IPS-18a (cell line): ENCODE results near the gene TSPAN18.

ENCODE experiments used
- H3K27ac ChIP-seq: one replicate; pipeline ENCODE4 v1.5.1; 2013; ENCODE audit warnings: low read length
- H3K27me3 ChIP-seq: one replicate; pipeline ENCODE4 v1.6.1; 2013; ENCODE audit warnings: mild to moderate bottlenecking, low read length; ENCODE audit not compliant: control insufficient read depth, insufficient read depth
- H3K36me3 ChIP-seq: one replicate; pipeline ENCODE4 v1.6.1; 2013; ENCODE audit warnings: low read depth, low read length; ENCODE audit not compliant: control insufficient read depth
- H3K4me1 ChIP-seq: one replicate; pipeline ENCODE4 v1.6.1; 2013; ENCODE audit warnings: low read depth, low read length; ENCODE audit not compliant: control insufficient read depth
- H3K4me3 ChIP-seq: one replicate; pipeline ENCODE4 v1.5.1; 2013; ENCODE audit warnings: low read length
- H3K9ac ChIP-seq: one replicate; pipeline ENCODE4 v1.6.1; 2013; ENCODE audit warnings: mild to moderate bottlenecking, low read length, moderate library complexity
- H3K9me3 ChIP-seq: one replicate; pipeline ENCODE4 v1.6.1; 2013; ENCODE audit warnings: low read depth, low read length; ENCODE audit not compliant: control insufficient read depth

The TSPAN18 gene

GRCh38 chr11:44765026-44765595 is 38.3 kb downstream of the TSPAN18 start:
- peaks cover 9% of the 10 kb centered on the region for H3K27me3 ChIP-seq
- H3K9me3 ChIP-seq = no peaks in the 10 kb centered on the region
- no peaks in the 10 kb centered on the region for H3K36me3 ChIP-seq
- H3K4me3 ChIP-seq = no peak overlapping the region
- peaks cover 31% of the 10 kb centered on the region for H3K4me1 ChIP-seq
- H3K9ac ChIP-seq = no peak overlapping the region
- H3K27ac ChIP-seq = no peak overlapping the region

GRCh38 chr11:44765676-44766075 is 38.9 kb downstream of the TSPAN18 start:
- no peak overlapping the region for H3K4me3 ChIP-seq
- H3K27ac ChIP-seq = no peak overlapping the region
- H3K27me3 ChIP-seq = peaks cover 3% of the 10 kb centered on the region
- no peaks in the 10 kb centered on the region for H3K36me3 ChIP-seq
- H3K4me1 ChIP-seq = peaks cover 28% of the 10 kb centered on the region
- H3K9ac ChIP-seq = no peak overlapping the region
- H3K9me3 ChIP-seq = no peaks in the 10 kb centered on the region

- H3K9me3 ChIP-seq = no peaks in the 10 kb centered on the region
- no peak overlapping the region for H3K9ac ChIP-seq
- no peaks in the 10 kb centered on the region for H3K36me3 ChIP-seq
- H3K4me3 ChIP-seq = no peak overlapping the region
- no peak overlapping the region for H3K27ac ChIP-seq
- peaks cover 3% of the 10 kb centered on the region for H3K27me3 ChIP-seq
- H3K4me1 ChIP-seq = peaks cover 22% of the 10 kb centered on the region
Measured at GRCh38 chr11:44766112-44766971, 39.6 kb downstream of the TSPAN18 start.

GRCh38 chr11:44766972-44767278 is 40.2 kb downstream of the TSPAN18 start:
- Histone ChIP-seq H3K9me3 (no peaks in the 10 kb centered on the region), H3K4me3 (no peak overlapping the region), H3K36me3 (no peaks in the 10 kb centered on the region), H3K27ac (no peak overlapping the region), H3K27me3 (peaks cover 3% of the 10 kb centered on the region), H3K9ac (no peak overlapping the region), H3K4me1 (peaks cover 16% of the 10 kb centered on the region)

- H3K9me3 ChIP-seq = no peaks in the 10 kb centered on the region
- peaks cover 3% of the 10 kb centered on the region for H3K27me3 ChIP-seq
Measured at GRCh38 chr11:44767421-44767820, 40.7 kb downstream of the TSPAN18 start.

GRCh38 chr11:44770401-44770800 is 43.6 kb downstream of the TSPAN18 start:
- H3K4me3 ChIP-seq = no peak overlapping the region
- no peaks in the 10 kb centered on the region for H3K36me3 ChIP-seq
- no peaks in the 10 kb centered on the region for H3K9me3 ChIP-seq
- H3K27ac ChIP-seq = no peak overlapping the region
- peaks cover 8% of the 10 kb centered on the region for H3K27me3 ChIP-seq
- H3K4me1 ChIP-seq = peaks cover 13% of the 10 kb centered on the region
- no peak overlapping the region for H3K9ac ChIP-seq

More at GRCh38 chr11:44767421-44767820, 40.7 kb downstream of the TSPAN18 start:
- no peak overlapping the region for H3K9ac ChIP-seq
- H3K27ac ChIP-seq = no peak overlapping the region
- H3K4me1 ChIP-seq = peaks cover 12% of the 10 kb centered on the region
- no peaks in the 10 kb centered on the region for H3K36me3 ChIP-seq
- H3K4me3 ChIP-seq = no peak overlapping the region

GRCh38 chr11:44771252-44771734 is 44.5 kb downstream of the TSPAN18 start:
- no peak overlapping the region for H3K4me3 ChIP-seq
- no peak overlapping the region for H3K9ac ChIP-seq
- H3K27me3 ChIP-seq = peaks cover 8% of the 10 kb centered on the region
- H3K9me3 ChIP-seq = no peaks in the 10 kb centered on the region
- no peaks in the 10 kb centered on the region for H3K36me3 ChIP-seq
- H3K4me1 ChIP-seq = peaks cover 13% of the 10 kb centered on the region
- H3K27ac ChIP-seq = no peak overlapping the region

GRCh38 chr11:44771841-44772240 is 45.1 kb downstream of the TSPAN18 start:
- no peaks in the 10 kb centered on the region for H3K9me3 ChIP-seq
- no peak overlapping the region for H3K4me3 ChIP-seq
- H3K36me3 ChIP-seq = no peaks in the 10 kb centered on the region
- no peak overlapping the region for H3K9ac ChIP-seq
- H3K4me1 ChIP-seq = peaks cover 11% of the 10 kb centered on the region
- H3K27ac ChIP-seq = no peak overlapping the region
- peaks cover 8% of the 10 kb centered on the region for H3K27me3 ChIP-seq

GRCh38 chr11:44773351-44773965 is 46.7 kb downstream of the TSPAN18 start:
- H3K9ac ChIP-seq = no peak overlapping the region
- no peaks in the 10 kb centered on the region for H3K36me3 ChIP-seq
- no peak overlapping the region for H3K27ac ChIP-seq
- no peaks in the 10 kb centered on the region for H3K9me3 ChIP-seq
- peaks cover 8% of the 10 kb centered on the region for H3K27me3 ChIP-seq
- H3K4me3 ChIP-seq = no peak overlapping the region
- H3K4me1 ChIP-seq = peaks cover 22% of the 10 kb centered on the region

GRCh38 chr11:44774108-44774507 is 47.3 kb downstream of the TSPAN18 start:
- no peak overlapping the region for H3K27ac ChIP-seq
- no peak overlapping the region for H3K9ac ChIP-seq
- H3K4me1 ChIP-seq = peaks cover 22% of the 10 kb centered on the region
- no peak overlapping the region for H3K4me3 ChIP-seq
- peaks cover 8% of the 10 kb centered on the region for H3K27me3 ChIP-seq
- H3K9me3 ChIP-seq = no peaks in the 10 kb centered on the region
- no peaks in the 10 kb centered on the region for H3K36me3 ChIP-seq

- Histone ChIP-seq H3K27ac (no peak overlapping the region), H3K4me1 (peaks cover 22% of the 10 kb centered on the region)
Measured at GRCh38 chr11:44774731-44775130, 48.0 kb downstream of the TSPAN18 start.

More at GRCh38 chr11:44774731-44775130, 48.0 kb downstream of the TSPAN18 start:
- H3K9ac ChIP-seq = no peak overlapping the region
- H3K4me3 ChIP-seq = no peak overlapping the region
- H3K36me3 ChIP-seq = no peaks in the 10 kb centered on the region
- peaks cover 8% of the 10 kb centered on the region for H3K27me3 ChIP-seq
- H3K9me3 ChIP-seq = no peaks in the 10 kb centered on the region
